Measurements from ENCODE around the gene ANP32B.
"Not testable (repeated sequence)": the region's sequence is repeated elsewhere in the genome, so short reads cannot be mapped to it uniquely, and the experiment has no call there.

Gene ANP32B

GRCh38 chr9:98018347-98018746 is 35.2 kb downstream of the ANP32B start:
- TF ChIP-seq, protein P1, sequence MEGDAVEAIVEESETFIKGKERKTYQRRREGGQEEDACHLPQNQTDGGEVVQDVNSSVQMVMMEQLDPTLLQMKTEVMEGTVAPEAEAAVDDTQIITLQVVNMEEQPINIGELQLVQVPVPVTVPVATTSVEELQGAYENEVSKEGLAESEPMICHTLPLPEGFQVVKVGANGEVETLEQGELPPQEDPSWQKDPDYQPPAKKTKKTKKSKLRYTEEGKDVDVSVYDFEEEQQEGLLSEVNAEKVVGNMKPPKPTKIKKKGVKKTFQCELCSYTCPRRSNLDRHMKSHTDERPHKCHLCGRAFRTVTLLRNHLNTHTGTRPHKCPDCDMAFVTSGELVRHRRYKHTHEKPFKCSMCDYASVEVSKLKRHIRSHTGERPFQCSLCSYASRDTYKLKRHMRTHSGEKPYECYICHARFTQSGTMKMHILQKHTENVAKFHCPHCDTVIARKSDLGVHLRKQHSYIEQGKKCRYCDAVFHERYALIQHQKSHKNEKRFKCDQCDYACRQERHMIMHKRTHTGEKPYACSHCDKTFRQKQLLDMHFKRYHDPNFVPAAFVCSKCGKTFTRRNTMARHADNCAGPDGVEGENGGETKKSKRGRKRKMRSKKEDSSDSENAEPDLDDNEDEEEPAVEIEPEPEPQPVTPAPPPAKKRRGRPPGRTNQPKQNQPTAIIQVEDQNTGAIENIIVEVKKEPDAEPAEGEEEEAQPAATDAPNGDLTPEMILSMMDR (IDR thresholded peaks at IDR 0.05; ENCODE audit: borderline replicate concordance, insufficient read depth, low read depth, low read length) = no peak
- H3K4me3 ChIP-seq (ENCODE audit: low read depth, low read length) = no peak overlapping the region

GRCh38 chr9:98019098-98019497 is 36.0 kb downstream of the ANP32B start:
- H3K4me3 ChIP-seq (ENCODE audit: low read depth, low read length) = no peak overlapping the region
- TF ChIP-seq, protein P1 (IDR thresholded peaks at IDR 0.05; ENCODE audit: borderline replicate concordance, insufficient read depth, low read depth, low read length) = no peak

DNA sequence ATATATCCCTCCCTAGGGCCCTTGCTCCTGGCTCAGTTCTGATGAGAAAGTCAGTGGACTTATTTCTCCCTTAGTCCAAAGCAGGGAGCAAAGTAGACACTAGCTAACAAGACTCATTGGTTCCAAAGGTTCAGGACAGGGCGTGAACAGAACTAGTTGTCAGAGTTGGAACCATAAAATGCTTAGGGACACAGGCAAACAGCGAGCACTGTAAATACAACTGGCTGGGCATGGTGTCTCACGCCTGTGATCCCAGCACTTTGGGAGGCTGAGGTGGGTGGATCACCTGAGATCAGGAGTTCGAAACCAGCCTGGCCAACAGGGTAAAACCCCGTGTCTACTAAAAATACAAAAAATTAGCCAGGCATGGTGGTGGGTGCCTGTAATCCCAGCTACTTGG is 36.7 kb downstream of the ANP32B start:
- not testable (repeated sequence) for H3K4me3 ChIP-seq (ENCODE audit: low read depth, low read length)

GRCh38 chr9:98020476-98021145 is 37.5 kb downstream of the ANP32B start:
- TF ChIP-seq, protein P1 (IDR thresholded peaks at IDR 0.05; ENCODE audit: borderline replicate concordance, insufficient read depth, low read depth, low read length) = no peak
- no peak overlapping the region for H3K4me3 ChIP-seq (ENCODE audit: low read depth, low read length)

DNA sequence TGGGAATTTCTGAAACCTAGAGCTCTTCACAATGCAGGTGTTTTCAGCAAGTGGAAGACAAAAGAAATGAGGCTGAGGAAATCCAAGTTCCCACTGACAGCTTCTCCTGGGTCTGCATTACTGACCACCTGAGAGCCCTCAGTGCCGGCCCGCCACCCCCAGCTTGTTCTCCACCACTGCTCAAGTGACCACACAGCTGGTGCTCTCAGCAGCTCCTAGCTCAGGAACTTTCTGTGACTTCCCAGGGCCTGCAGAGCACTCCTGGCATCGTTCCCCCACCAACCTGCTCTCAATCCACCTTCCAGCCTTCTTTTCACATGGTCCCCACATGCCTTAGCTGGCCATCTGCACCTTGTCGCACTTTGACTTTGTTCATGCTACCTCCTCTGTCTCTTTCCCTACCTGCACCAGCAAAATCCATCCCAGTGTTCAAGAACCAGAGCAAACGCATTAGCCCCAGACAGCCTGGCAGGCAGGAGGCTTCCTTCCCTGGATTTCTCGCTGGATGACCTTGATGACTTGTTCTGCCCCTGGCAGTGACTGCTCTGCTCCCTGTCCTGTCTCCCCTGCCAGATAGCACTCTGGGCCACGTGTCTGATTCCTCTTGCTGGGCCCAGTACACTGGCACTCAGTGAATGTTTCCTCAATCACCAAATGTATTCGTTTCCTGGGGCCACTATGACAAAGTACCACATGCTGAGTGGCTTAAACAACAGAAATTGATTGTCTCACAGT is 38.3 kb downstream of the ANP32B start:
- TF ChIP-seq, protein P1 (IDR thresholded peaks at IDR 0.05; ENCODE audit: borderline replicate concordance, insufficient read depth, low read depth, low read length) = no peak
- H3K4me3 ChIP-seq (ENCODE audit: low read depth, low read length) = no peak overlapping the region

GRCh38 chr9:98022447-98022846 is 39.3 kb downstream of the ANP32B start:
- H3K4me3 ChIP-seq (ENCODE audit: low read depth, low read length) = no peak overlapping the region
- TF ChIP-seq, protein P1 (IDR thresholded peaks at IDR 0.05; ENCODE audit: borderline replicate concordance, insufficient read depth, low read depth, low read length) = no peak

DNA sequence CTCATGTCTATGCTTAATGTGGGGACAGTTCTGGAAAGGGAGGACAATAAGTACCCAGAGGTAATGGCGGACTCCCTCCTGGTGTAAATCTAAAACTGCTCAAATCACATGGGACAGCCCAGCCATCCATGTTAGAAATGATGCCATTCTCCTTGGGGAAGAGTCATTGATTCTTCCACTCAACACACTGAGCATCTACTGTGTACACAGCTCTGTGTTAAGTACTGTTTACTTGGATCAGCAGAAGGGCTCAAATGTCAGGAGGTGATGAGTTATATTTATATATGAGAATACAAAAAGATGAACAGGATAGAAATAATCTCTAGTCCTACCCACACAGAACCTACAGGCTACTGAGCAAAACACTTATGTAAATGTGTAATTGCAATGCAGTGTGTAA is 41.6 kb downstream of the ANP32B start:
- TF ChIP-seq, protein P1 (IDR thresholded peaks at IDR 0.05; ENCODE audit: borderline replicate concordance, insufficient read depth, low read depth, low read length) = no peak
- no peak overlapping the region for H3K4me3 ChIP-seq (ENCODE audit: low read depth, low read length)

Measured in GM12875 (cell line).